HG02610 (cell line): ENCODE data around the gene KYAT1.

Experiments
- ATAC-seq: cut with Tn5 transposase; IDR thresholded peaks from one replicate; pipeline ENCODE4 v1.9.1; 2021; ENCODE audit warnings: mild to moderate bottlenecking, moderate library complexity; ENCODE audit not compliant: unreplicated experiment

The KYAT1 gene

GRCh38 chr9:128909859-128910258 lies 28.1 kb upstream of the KYAT1 start:
- ATAC-seq, result no peak

- ATAC-seq, result no peak
Observed at GRCh38 chr9:128908372-128908771, 26.6 kb upstream of the KYAT1 start.

DNA sequence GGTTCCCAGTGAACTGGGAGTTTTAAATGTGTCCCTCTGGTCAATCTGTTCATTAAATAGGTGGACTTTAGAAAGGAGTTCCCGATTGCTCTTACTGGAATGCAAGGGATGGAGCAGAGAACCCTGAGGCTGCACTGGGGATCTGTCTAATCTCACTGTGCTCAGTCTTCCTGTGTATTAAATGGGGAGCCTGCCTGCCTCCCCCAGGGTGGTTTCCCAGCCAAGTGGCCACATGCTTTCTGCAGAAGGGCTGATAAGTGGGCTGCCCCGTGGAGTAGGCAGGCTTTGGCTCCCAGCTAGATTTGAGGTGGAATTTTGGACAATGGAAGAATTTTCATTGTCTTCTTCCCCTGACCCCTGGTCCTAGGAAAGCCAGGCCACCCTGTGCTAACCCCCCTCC lies 25.0 kb upstream of the KYAT1 start:
- no peak for ATAC-seq

DNA sequence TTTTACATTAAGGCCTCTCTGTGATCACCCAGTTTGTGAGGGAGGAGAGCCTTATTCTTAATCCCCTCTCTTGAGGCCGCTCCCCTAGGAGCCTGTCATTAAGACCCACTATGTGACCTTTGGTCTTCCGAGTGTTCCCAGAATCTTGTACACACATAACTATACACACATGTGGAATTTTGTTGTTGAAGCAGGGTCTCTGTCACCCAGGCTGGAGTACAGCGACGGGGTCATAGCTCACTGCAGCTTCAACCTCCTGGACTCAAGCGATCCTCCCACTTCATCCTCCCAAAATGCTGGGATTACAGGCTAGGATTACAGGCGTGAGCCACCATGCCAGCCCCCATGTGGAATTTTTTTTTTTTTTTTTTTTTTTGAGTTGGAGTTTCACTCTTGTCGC lies 24.2 kb upstream of the KYAT1 start:
- ATAC-seq, result no peak

DNA sequence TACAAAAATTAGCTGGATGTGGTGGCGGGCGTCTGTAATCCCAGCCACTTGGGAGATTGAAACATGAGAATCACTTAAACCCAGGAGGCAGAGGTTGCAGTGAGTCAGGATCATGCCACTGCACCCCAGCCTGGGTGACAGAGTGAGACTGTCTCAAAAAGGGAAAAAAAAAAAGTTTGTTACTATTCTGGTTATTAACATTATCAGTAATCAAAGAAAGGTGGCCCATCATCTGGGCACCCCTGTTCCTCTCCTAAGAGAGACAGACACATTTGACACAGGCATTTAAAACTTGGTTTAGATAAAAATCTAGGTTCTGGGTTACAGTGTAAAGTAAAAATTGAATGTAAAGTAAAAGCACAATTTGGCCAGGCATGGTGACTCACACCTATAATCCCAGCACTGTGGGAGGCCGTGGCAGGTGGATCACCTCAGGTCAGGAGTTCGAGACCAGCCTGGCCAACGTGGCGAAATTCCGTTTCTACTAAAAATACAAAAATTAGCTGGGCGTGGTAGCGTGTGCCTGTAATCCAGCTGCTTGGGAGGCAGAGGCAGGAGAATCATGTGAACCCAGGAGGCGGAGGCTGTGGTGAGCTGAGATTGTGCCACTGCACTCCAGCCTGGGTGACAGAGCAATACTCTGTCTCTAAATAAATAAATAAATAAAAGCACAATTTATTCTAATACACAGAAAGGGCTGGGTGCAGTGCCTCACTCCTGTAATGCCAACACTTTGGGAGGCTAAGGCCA lies 22.3 kb upstream of the KYAT1 start:
- ATAC-seq, result no peak

- ATAC-seq, result no peak
Observed at GRCh38 chr9:128903079-128903461, 21.3 kb upstream of the KYAT1 start.

GRCh38 chr9:128902351-128903078 lies 20.8 kb upstream of the KYAT1 start:
- peak; percentile 81 for ATAC-seq

- no peak for ATAC-seq
Observed at GRCh38 chr9:128901822-128902221, 20.1 kb upstream of the KYAT1 start.

GRCh38 chr9:128901379-128901778 lies 19.6 kb upstream of the KYAT1 start:
- ATAC-seq, result no peak

DNA sequence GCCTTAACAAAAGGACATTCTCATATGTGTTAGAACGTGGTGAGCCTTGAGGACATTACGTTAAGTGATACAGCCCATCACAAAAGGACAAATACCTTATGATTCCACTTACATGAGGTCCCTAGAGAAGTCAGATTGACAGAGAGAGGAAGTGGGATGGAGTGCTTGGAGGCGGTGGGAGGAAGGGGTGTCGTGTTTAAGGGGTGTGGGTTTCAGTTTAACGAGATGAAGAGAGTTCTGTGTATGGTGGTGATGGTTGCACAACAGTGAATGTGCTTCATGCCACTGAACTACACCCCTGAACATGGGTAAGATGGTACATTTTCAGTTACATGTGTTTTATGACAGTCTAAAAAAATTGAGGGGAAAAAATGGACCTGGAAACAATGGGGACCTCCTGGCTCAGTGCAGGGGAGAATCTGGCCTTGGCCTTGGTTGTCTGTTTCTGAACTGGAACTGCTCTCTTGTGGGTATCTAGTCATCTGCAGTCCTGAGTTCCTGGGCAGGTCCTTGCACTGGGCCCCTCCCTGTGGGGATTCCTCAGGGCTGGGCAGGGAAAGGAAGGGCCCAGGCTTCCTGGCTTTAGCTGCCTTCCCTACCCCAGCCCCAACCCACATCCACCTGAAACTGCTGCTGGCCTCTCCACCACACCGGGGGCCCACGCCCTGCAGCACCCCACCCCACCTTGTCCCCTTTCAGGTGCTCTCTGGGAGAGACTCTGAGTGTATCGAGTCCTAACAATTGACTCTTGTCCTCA lies 18.0 kb upstream of the KYAT1 start:
- no peak for ATAC-seq

- ATAC-seq, result no peak
Observed at GRCh38 chr9:128898845-128899565, 17.3 kb upstream of the KYAT1 start.

- no peak for ATAC-seq
Observed at GRCh38 chr9:128898382-128898781, 16.6 kb upstream of the KYAT1 start.

DNA sequence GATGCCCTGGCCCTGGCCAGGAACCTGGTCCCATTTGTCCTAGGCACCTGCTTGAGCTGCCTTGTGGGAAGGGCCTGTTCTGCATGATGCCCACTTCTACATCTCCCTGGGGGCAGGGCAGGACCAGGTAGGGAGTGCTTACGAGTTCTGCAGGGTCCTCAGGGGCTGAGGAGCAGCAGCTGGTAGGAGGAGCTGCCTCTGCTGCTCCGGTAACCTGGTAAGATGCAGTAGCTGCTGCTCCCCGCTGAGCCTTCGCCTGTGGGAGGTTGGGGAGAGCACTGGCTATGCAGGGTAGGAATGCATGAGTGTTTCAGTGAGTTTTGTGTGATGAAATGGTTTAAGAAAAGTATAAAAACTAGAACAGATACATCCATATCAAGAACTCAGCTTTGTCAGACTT lies 13.8 kb upstream of the KYAT1 start:
- no peak for ATAC-seq

GRCh38 chr9:128894764-128895163 lies 13.0 kb upstream of the KYAT1 start:
- ATAC-seq, result no peak

DNA sequence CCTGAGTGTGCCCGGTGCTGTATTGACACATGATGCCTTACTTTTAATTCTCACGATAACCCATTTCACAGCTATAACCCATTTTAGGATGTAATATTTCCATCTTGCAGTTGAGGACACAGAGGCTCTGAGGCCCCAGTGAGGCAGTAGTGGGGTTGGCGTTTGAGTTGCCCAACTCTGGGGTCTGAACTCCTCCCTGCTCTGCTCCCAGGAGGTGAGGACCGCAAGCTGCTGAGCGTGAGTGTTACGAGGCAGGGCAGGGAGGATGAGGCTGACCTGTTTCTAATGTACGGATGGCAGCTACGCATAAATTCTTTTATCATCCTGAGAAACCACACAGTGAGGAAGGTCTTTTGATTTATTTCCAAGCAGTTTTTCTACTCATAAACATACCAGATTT lies 11.6 kb upstream of the KYAT1 start:
- ATAC-seq, result no peak

- ATAC-seq, result no peak
Observed at GRCh38 chr9:128892221-128892921, 10.6 kb upstream of the KYAT1 start.

DNA sequence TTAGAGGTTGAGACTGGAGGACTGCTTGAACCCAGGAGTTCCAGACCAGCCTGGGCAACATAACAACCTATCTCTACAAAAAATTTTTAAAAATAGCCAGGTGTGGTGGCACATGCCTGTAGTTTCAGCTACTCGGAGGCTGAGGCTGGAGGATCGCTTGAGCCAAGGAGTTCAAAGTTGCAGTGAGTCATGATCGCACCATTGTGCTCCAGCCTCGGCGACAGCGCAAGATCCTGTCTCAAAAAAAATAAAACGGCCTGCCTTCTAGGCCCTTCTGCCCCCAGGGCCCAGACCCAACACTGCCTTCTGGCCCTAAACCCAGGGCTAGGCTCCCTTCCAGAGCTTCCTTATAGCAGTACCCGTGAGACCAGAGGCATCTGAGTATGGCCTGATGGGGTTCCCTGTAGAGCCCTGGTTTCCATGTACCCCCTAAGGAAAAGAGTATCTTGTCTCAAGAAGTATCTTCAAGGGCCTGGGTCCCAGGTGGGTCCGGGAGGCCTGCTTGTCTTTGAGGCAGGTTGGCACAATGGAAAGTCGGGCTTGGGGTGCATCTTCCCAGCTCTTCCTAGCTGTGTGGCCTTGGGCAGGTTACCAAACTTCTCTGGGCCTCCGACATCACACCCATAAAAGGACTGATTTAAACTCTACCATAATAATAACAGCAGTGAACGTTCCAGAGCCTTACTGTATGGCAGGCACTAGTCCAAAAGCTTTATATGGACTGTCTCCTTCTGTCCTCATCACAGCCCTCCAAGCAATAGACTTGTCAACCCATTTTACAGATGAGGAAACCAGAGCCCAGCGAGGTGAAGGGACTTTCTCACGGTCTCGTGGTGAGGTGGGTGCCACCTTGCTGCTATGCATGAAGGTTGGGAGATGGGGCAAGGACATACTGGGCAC lies 9.8 kb upstream of the KYAT1 start:
- no peak for ATAC-seq

DNA sequence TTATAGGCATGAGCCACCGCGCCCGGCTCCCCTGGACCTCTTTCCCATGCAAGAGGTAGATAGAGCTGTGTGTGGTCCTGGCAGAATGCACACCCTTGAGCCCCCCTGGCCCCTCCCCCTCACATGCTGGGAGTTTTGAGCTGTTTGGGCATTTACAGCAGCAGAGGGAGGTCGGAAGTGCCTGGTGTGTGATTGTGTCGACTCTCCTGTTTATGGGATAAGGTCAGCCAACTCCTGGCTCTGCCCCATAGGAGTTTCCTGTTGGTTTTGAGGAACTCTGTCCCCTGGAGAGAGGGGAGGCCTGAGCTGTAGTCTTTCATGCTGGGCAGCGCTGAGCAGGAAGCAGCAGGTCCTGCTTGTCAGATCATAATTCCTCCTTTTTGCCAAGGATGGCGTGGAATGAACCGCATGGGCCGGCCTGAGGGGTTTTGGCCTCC lies 6.2 kb upstream of the KYAT1 start:
- ATAC-seq, result no peak

DNA sequence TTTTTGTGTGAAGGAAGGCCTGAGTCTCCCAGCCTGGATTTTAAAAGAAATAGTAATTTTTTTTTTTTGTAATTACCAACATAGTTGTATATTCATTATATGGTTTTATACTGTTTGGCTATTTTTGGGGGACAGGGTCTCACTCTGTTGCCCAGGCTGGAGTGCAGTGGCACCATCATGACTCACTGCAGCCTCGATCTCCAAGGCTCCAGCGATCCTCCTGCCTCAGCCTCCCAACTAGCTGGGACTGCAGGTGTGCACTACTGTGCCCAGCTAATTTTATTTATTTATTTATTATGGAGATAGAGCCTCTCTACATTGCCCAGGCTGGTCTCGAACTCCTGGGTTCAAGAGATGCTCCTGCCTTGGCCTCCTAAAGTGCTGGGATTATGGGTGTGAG lies 5.3 kb upstream of the KYAT1 start:
- no peak for ATAC-seq
